Measurements from ENCODE around the gene MGMT.

Gene MGMT

DNA sequence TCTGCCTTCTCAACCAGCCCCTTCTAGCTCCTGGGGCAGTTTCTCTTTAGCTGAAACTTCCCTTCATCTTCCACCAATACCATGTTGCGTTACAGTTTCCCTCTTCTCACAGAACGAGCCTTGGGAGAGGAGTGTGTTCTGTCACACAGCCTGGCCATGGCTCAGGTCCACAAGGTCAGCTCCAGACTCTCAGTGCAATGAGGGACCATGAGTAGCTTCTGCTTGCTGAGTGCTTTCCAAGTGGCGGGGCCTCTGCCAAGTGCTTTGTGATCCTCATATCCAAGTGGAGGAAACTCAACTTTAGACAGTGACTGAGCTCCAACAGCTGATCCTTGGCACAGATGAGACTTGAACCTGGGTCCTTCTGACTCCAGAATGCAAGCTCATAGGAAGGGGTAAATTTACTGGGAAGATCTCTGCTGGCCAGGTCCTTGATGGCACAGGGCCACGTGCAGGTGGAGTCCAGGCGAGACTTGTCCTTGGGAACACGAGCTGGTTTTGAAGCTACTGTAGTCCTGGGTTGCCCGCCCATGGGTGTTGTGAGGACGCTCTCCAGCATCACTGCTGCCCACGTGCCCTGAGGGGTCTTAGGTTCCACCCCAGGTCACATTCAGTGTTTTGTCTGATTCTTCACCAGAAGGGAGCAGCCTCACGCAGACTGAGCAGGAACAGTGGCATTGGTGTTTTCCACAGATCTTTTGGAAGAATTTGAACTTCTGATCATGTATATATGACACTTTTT is 259.0 kb downstream of the MGMT start:
- no peak overlapping the region for H3K4me3 ChIP-seq (ENCODE audit: low read depth, low read length)
- DNase-seq (ENCODE audit: low read depth), result no peak
- TF ChIP-seq, protein P1, sequence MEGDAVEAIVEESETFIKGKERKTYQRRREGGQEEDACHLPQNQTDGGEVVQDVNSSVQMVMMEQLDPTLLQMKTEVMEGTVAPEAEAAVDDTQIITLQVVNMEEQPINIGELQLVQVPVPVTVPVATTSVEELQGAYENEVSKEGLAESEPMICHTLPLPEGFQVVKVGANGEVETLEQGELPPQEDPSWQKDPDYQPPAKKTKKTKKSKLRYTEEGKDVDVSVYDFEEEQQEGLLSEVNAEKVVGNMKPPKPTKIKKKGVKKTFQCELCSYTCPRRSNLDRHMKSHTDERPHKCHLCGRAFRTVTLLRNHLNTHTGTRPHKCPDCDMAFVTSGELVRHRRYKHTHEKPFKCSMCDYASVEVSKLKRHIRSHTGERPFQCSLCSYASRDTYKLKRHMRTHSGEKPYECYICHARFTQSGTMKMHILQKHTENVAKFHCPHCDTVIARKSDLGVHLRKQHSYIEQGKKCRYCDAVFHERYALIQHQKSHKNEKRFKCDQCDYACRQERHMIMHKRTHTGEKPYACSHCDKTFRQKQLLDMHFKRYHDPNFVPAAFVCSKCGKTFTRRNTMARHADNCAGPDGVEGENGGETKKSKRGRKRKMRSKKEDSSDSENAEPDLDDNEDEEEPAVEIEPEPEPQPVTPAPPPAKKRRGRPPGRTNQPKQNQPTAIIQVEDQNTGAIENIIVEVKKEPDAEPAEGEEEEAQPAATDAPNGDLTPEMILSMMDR (IDR thresholded peaks at IDR 0.05; ENCODE audit: control insufficient read depth, extremely low read depth, insufficient read depth), result no peak

DNA sequence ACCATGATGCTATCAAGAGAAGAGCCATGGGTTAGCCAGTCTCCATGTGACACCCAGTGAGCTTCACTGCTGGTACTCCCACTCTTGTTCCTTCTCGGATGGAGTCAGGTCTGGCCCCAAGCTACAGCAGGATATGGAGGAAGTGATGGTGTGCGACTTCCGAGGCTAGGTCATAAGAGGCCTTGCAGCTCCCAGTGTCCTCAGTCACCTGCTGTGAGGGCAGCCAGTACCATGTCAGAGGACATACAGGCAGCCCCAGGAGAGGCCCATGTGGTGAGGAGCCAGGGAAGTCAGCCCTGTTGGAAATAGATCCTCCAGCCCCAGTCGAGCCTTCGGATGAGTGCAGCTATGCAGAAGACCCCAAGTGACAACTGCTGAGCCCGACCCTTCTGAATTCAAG is 260.0 kb downstream of the MGMT start:
- H3K4me3 ChIP-seq (ENCODE audit: low read depth, low read length), result no peak overlapping the region
- TF ChIP-seq, protein P1 (IDR thresholded peaks at IDR 0.05; ENCODE audit: control insufficient read depth, extremely low read depth, insufficient read depth), result no peak
- no peak for DNase-seq (ENCODE audit: low read depth)

DNA sequence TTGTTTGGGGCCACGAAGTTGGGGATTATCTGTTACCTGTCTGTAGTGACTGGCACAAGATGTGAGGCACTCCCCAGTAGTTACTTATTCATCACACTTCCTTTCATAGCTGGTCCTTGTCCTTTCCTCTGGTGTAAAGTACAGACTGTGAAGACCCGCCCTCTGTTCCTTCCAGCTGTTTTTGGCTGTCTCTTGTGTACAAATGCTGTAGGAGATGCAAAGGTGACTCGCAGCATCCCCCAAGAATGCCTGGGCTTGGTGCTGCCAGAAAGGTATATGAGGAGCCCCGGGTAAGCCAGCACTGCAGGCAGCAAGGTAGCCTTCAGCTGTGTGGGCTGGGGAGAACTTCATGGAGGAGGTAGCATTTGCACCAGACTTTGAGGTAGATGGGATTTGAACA is 260.5 kb downstream of the MGMT start:
- TF ChIP-seq, protein P1 (IDR thresholded peaks at IDR 0.05; ENCODE audit: control insufficient read depth, extremely low read depth, insufficient read depth), result no peak
- no peak for DNase-seq (ENCODE audit: low read depth)
- H3K4me3 ChIP-seq (ENCODE audit: low read depth, low read length), result no peak overlapping the region

DNA sequence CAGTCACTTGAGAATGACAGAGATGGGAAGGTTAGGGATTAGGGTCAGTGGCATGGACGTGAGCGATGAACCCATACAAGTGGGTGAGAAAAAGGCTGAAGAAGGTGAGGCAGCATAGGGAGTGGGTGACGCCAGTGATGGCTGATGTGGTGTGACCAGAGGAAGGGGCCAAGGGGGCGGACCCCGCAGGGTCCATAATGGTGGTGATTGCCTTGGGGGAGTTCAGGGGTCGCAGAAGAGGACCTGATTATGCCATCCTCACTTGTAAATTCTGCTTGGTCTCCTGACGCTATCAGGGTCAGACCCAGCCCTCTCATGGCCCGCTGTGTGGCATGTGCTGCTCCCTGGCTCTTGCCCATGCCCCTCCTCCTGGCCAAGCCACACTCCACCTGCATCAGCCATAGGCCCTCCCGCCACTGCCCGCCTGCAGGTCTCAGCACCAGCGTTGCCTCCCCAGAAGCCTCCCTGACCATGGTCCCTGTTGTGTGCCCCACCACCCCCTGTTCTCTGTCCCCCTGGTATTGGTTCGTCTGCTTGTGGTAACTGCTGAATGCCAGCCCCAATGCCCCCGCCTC is 261.3 kb downstream of the MGMT start:
- TF ChIP-seq, protein P1 (IDR thresholded peaks at IDR 0.05; ENCODE audit: control insufficient read depth, extremely low read depth, insufficient read depth), result no peak
- H3K4me3 ChIP-seq (ENCODE audit: low read depth, low read length), result no peak overlapping the region
- no peak for DNase-seq (ENCODE audit: low read depth)

DNA sequence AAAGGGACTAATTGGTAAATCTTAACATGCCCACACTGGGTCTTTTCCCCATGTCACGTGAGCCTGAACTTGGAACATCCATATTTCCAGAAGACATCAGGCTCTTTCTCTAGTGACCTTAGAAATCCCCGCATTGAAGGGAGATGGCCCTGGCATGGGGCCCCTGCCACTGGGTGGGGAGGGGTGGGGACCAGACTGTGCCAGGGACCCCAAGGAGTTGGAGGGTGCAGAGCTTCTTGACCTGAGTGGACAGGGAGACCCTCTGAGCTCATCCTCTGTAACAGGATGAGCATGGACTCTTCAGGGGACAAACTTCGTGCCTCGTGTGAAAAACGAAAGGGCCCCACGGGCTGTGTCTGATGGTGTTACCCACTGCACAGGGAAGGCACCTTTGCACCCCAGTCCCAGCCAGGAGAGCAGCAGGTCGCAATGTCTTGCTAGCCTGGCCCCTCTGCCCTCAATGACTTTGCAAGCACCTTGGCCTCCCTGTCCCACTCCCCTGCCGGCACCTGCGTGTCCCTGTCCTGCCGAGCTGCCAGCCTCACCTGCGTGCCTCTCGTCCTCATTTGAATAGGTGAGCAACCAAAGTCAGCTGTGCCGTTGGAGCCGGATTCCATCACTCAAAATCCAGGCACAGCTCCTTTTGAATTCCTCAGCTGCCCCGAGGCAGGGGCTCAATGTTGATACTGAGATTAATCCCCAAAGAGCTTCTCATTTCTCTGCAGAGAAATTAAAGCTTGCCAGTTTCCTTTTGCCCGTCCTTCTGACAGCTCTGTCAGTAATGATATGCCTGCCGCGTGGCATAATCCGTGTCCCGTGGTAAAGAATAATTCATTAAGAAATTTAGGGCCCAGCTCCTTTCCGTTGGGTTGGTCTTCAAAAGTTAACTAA is 262.1 kb downstream of the MGMT start:
- H3K4me3 ChIP-seq (ENCODE audit: low read depth, low read length), result no peak overlapping the region
- TF ChIP-seq, protein P1 (IDR thresholded peaks at IDR 0.05; ENCODE audit: control insufficient read depth, extremely low read depth, insufficient read depth), result no peak
- DNase-seq (ENCODE audit: low read depth), result no peak

DNA sequence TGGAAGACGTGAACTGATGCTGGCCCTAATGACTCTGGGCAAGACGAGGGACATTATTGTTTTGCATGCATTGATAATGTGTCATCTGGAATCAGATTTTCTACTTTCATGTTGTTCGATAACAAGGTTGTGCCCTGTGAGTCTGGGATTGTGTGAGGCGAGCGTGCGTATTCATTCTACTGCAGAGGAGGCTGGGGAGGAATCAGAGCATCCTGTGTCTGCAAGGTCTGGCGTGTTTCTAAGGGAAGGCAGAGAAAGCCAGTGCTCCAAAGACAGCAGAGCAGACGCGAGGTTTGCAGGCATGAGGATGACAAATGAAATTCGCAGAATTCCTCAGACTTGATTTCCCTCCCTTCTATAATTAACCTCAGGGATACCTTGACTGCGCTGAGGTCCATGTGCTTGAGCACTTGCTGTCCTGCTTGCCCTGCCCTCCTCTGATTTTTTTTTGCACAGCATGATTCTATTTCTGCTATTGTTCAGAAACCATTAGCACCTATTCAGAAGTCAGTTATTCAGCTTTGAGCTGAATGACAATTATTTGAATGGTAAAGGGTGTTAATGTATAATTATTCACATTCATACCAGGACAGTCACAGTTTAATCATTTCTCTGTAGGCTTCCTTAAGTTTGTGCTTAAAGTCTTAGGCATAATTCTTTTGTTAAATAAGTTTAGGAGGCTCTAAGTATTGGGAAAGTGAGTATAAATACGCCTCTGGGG is 263.4 kb downstream of the MGMT start:
- no peak for DNase-seq (ENCODE audit: low read depth)
- TF ChIP-seq, protein P1 (IDR thresholded peaks at IDR 0.05; ENCODE audit: control insufficient read depth, extremely low read depth, insufficient read depth), result no peak
- no peak overlapping the region for H3K4me3 ChIP-seq (ENCODE audit: low read depth, low read length)
